HG03060 (cell line): Measurements from ENCODE around the gene HS3ST3B1.

Experiments used
- ATAC-seq: cut with Tn5 transposase; IDR thresholded peaks from one replicate; pipeline ENCODE4 v1.9.1; 2021; ENCODE audit warnings: low read depth, moderate number of reproducible peaks; ENCODE audit not compliant: unreplicated experiment

The HS3ST3B1 gene

GRCh38 chr17:14351493-14351892, 50.6 kb downstream of the HS3ST3B1 start:
- ATAC-seq: peak; percentile 94

GRCh38 chr17:14352136-14352535, 51.3 kb downstream of the HS3ST3B1 start:
- no peak for ATAC-seq

GRCh38 chr17:14353861-14354474, 53.1 kb downstream of the HS3ST3B1 start:
- no peak for ATAC-seq

GRCh38 chr17:14354807-14355206, 53.9 kb downstream of the HS3ST3B1 start:
- no peak for ATAC-seq

GRCh38 chr17:14355556-14355955, 54.7 kb downstream of the HS3ST3B1 start:
- ATAC-seq: no peak

GRCh38 chr17:14359163-14360020, 58.5 kb downstream of the HS3ST3B1 start:
- ATAC-seq: peak; percentile 89

GRCh38 chr17:14360856-14361255, 60.0 kb downstream of the HS3ST3B1 start:
- no peak for ATAC-seq

- ATAC-seq: no peak
Observed at GRCh38 chr17:14361470-14361869, 60.6 kb downstream of the HS3ST3B1 start.

GRCh38 chr17:14361945-14362508, 61.1 kb downstream of the HS3ST3B1 start:
- no peak for ATAC-seq

GRCh38 chr17:14366199-14366598, 65.3 kb downstream of the HS3ST3B1 start:
- no peak for ATAC-seq

GRCh38 chr17:14372461-14372860, 71.6 kb downstream of the HS3ST3B1 start:
- ATAC-seq: no peak

GRCh38 chr17:14372905-14373613, 72.2 kb downstream of the HS3ST3B1 start:
- no peak for ATAC-seq

- no peak for ATAC-seq
Observed at GRCh38 chr17:14373614-14374259, 72.9 kb downstream of the HS3ST3B1 start.

- ATAC-seq: no peak
Observed at GRCh38 chr17:14374268-14374667, 73.4 kb downstream of the HS3ST3B1 start.

GRCh38 chr17:14376666-14377065, 75.8 kb downstream of the HS3ST3B1 start:
- no peak for ATAC-seq

- no peak for ATAC-seq
Observed at GRCh38 chr17:14381606-14382005, 80.7 kb downstream of the HS3ST3B1 start.

GRCh38 chr17:14387036-14387435, 86.2 kb downstream of the HS3ST3B1 start:
- ATAC-seq: no peak

- no peak for ATAC-seq
Observed at GRCh38 chr17:14389681-14390080, 88.8 kb downstream of the HS3ST3B1 start.

- no peak for ATAC-seq
Observed at GRCh38 chr17:14393723-14394122, 92.8 kb downstream of the HS3ST3B1 start.

GRCh38 chr17:14395255-14395654, 94.4 kb downstream of the HS3ST3B1 start:
- ATAC-seq: no peak

- no peak for ATAC-seq
Observed at GRCh38 chr17:14396547-14396946, 95.7 kb downstream of the HS3ST3B1 start.
